LNCaP clone FGC (cell line): ENCODE results near the gene PIEZO2.
A peak's percentile ranks its signal among the peaks of the same experiment; 100 is the strongest.

Source experiments
- DNase-seq: peaks from one replicate; pipeline ENCODE4 v3.0.0-alpha.2; 2011; ENCODE audit warnings: low read depth
- H3K4me3 ChIP-seq: 2 replicates; pipeline ENCODE4 v1.5.1; 2011; ENCODE audit warnings: mild to moderate bottlenecking, low read depth, low read length, control low read depth
- TF ChIP-seq, protein P1 (sequence below): IDR thresholded peaks from 2 replicates; pipeline ENCODE4 v1.5.1; 2012; ENCODE audit warnings: mild to moderate bottlenecking; ENCODE audit not compliant: control insufficient read depth, insufficient read depth; ENCODE audit errors: extremely low read depth

PIEZO2 gene

GRCh38 chr18:11162462-11162861 is 13.1 kb upstream of the PIEZO2 start:
- no peak overlapping the region for H3K4me3 ChIP-seq
- DNase-seq = no peak
- TF ChIP-seq, protein P1, sequence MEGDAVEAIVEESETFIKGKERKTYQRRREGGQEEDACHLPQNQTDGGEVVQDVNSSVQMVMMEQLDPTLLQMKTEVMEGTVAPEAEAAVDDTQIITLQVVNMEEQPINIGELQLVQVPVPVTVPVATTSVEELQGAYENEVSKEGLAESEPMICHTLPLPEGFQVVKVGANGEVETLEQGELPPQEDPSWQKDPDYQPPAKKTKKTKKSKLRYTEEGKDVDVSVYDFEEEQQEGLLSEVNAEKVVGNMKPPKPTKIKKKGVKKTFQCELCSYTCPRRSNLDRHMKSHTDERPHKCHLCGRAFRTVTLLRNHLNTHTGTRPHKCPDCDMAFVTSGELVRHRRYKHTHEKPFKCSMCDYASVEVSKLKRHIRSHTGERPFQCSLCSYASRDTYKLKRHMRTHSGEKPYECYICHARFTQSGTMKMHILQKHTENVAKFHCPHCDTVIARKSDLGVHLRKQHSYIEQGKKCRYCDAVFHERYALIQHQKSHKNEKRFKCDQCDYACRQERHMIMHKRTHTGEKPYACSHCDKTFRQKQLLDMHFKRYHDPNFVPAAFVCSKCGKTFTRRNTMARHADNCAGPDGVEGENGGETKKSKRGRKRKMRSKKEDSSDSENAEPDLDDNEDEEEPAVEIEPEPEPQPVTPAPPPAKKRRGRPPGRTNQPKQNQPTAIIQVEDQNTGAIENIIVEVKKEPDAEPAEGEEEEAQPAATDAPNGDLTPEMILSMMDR = no peak

DNA sequence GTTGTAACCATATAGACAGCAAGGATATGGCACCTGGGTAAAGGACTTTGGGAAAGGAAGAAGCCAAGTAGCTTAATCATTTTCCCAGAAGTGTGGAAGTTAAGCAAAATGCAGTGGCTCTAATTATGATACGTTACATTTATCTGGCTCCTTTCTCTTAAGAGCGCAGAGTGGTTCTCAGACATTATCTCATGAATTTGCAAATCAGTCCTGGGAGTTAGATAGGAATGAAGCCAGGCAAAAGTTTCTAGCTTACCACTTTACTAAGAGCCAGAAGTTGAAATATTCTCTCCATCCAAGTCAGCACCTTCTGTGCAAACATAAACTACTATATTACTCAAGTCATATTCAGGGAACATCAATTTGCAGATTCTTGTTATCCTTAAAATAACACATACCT is 10.9 kb upstream of the PIEZO2 start:
- TF ChIP-seq, protein P1 = no peak
- H3K4me3 ChIP-seq = no peak overlapping the region
- DNase-seq = no peak

- TF ChIP-seq, protein P1 = no peak
- no peak for DNase-seq
- H3K4me3 ChIP-seq = no peak overlapping the region
Measured at GRCh38 chr18:11159844-11160243, 10.5 kb upstream of the PIEZO2 start.

DNA sequence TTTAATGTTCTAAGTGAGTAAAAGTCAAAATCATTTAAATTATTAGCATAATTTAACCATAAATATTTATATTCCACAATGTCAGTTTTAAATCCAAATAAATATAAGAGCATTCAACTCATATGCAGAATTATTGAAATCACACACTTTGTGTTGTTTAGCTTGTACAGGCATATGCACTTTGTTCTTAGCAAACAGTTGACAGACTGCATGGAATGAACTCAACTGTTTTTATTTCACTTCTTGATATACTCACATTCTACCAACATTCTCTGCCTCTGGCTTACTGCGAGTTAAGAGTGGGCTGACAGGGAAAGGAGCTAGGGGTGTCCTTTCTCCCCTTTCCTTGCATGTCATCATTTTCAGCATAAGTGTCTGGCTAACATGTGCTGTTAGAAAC is 7.6 kb upstream of the PIEZO2 start:
- no peak for DNase-seq
- TF ChIP-seq, protein P1 = no peak
- no peak overlapping the region for H3K4me3 ChIP-seq

DNA sequence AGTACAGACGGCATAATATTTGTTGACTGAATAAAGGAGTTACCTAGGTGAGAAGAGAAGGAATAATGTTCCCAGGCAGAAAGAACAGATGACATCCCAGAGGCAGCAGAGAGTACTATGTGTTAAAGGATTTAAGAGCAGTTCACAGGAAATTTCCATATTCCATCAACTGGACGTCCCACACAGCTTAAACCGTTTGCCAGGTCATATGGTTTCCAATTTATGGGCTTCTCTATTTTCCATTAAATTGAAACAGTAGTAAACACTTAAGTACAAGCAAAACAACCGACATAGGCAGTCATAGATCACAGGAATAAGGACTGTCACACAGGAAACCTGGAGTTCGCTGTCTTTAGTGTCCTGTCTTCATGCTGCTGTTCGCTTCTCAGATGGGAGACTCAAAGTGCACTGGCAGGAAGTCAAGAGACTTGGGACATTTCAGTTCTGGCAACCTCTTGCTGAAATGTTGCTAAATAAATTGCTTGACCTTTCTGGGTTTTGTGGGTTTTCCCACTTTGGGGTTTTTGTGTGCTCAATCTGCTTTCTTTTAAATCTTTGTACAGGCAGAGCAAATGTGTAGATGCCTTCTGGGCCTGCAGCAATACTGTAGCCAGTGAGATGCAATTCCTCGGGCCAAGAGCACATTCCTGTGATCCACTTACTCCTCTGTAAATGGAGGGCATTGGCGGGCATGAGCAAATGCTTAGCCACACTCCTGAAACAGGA is 5.8 kb upstream of the PIEZO2 start:
- no peak overlapping the region for H3K4me3 ChIP-seq
- TF ChIP-seq, protein P1 = no peak
- no peak for DNase-seq

- DNase-seq = peak; percentile 45
- no peak overlapping the region for H3K4me3 ChIP-seq
- TF ChIP-seq, protein P1 = peak; percentile 68
Measured at GRCh38 chr18:11154368-11154989, 5.1 kb upstream of the PIEZO2 start.
